CD4-positive, alpha-beta T cell treated with Interleukin-21 for 1 hour (primary cell): ENCODE measurements around the gene CARTPT.

ENCODE experiments used
- DNase-seq: peaks from one replicate; pipeline ENCODE4 v3.0.0-alpha.2; 2020

Gene CARTPT

GRCh38 chr5:71738662-71739361, 19.7 kb downstream of the CARTPT start:
- no peak for DNase-seq

GRCh38 chr5:71740015-71740753, 21.1 kb downstream of the CARTPT start:
- DNase-seq, result no peak

GRCh38 chr5:71743155-71743554, 24.1 kb downstream of the CARTPT start:
- no peak for DNase-seq

- no peak for DNase-seq
Measured at GRCh38 chr5:71744009-71744790, 25.1 kb downstream of the CARTPT start.

GRCh38 chr5:71747182-71747581, 28.1 kb downstream of the CARTPT start:
- DNase-seq, result no peak

GRCh38 chr5:71748360-71748759, 29.3 kb downstream of the CARTPT start:
- DNase-seq, result no peak

- DNase-seq, result no peak
Measured at GRCh38 chr5:71751422-71751821, 32.3 kb downstream of the CARTPT start.

GRCh38 chr5:71752441-71753190, 33.5 kb downstream of the CARTPT start:
- DNase-seq, result no peak

GRCh38 chr5:71757590-71758543, 38.8 kb downstream of the CARTPT start:
- DNase-seq, result peak; percentile 49

GRCh38 chr5:71762826-71763225, 43.8 kb downstream of the CARTPT start:
- DNase-seq, result no peak

GRCh38 chr5:71767661-71768060, 48.6 kb downstream of the CARTPT start:
- no peak for DNase-seq

GRCh38 chr5:71769287-71769686, 50.2 kb downstream of the CARTPT start:
- no peak for DNase-seq

- no peak for DNase-seq
Measured at GRCh38 chr5:71770381-71770780, 51.3 kb downstream of the CARTPT start.
